Activated T-helper 1 cell treated with Interleukin-2 at 50 U/mL for 16 hours (primary cell): ENCODE measurements around the gene DMD.
"Not testable (repeated sequence)": the region's sequence is repeated elsewhere in the genome, so short reads cannot be mapped to it uniquely, and the experiment has no call there.

Source experiments
- DNase-seq: peaks from one replicate; pipeline ENCODE4 v3.0.0-alpha.2; 2020; ENCODE audit warnings: low read depth

Gene DMD

GRCh38 chrX:32268207-32268606 lies 943.1 kb downstream of the DMD start:
- DNase-seq = no peak

- DNase-seq = no peak
Observed at GRCh38 chrX:32267796-32268195, 943.6 kb downstream of the DMD start.

- not testable (repeated sequence) for DNase-seq
Observed at GRCh38 chrX:32246675-32247074, 964.7 kb downstream of the DMD start.

GRCh38 chrX:32195611-32196010 lies 1015.7 kb downstream of the DMD start:
- DNase-seq = no peak

GRCh38 chrX:32191316-32191715 lies 1020.0 kb downstream of the DMD start:
- no peak for DNase-seq

- no peak for DNase-seq
Observed at GRCh38 chrX:32185160-32185559, 1026.2 kb downstream of the DMD start.

GRCh38 chrX:32183066-32183465 lies 1028.3 kb downstream of the DMD start:
- no peak for DNase-seq

- DNase-seq = no peak
Observed at GRCh38 chrX:32176510-32176909, 1034.8 kb downstream of the DMD start.

GRCh38 chrX:32170481-32170880 lies 1040.9 kb downstream of the DMD start:
- DNase-seq = no peak

GRCh38 chrX:32155044-32155638 lies 1056.2 kb downstream of the DMD start:
- DNase-seq = no peak

GRCh38 chrX:32153585-32153984 lies 1057.8 kb downstream of the DMD start:
- no peak for DNase-seq

- no peak for DNase-seq
Observed at GRCh38 chrX:32150141-32150540, 1061.2 kb downstream of the DMD start.

GRCh38 chrX:32141841-32142240 lies 1069.5 kb downstream of the DMD start:
- no peak for DNase-seq

GRCh38 chrX:32139476-32139875 lies 1071.9 kb downstream of the DMD start:
- DNase-seq = no peak

- DNase-seq = no peak
Observed at GRCh38 chrX:32137525-32137924, 1073.8 kb downstream of the DMD start.

- DNase-seq = no peak
Observed at GRCh38 chrX:32126997-32127396, 1084.4 kb downstream of the DMD start.

GRCh38 chrX:32118832-32119231 lies 1092.5 kb downstream of the DMD start:
- no peak for DNase-seq

GRCh38 chrX:32116047-32116446 lies 1095.3 kb downstream of the DMD start:
- DNase-seq = no peak

GRCh38 chrX:32087663-32088062 lies 1123.7 kb downstream of the DMD start:
- no peak for DNase-seq

- DNase-seq = no peak
Observed at GRCh38 chrX:32084757-32085156, 1126.6 kb downstream of the DMD start.

GRCh38 chrX:32048285-32048684 lies 1163.1 kb downstream of the DMD start:
- DNase-seq = no peak

GRCh38 chrX:32045149-32045548 lies 1166.2 kb downstream of the DMD start:
- DNase-seq = no peak

- DNase-seq = no peak
Observed at GRCh38 chrX:32041181-32041580, 1170.2 kb downstream of the DMD start.

GRCh38 chrX:32026772-32027171 lies 1184.6 kb downstream of the DMD start:
- DNase-seq = no peak

- DNase-seq = no peak
Observed at GRCh38 chrX:32024072-32024471, 1187.3 kb downstream of the DMD start.
